HG03439 (cell line): ENCODE data around the gene CSPG4.
"Not testable (repeated sequence)": the region's sequence is repeated elsewhere in the genome, so short reads cannot be mapped to it uniquely, and the experiment has no call there.

Experiments
- ATAC-seq: cut with Tn5 transposase; IDR thresholded peaks from one replicate; pipeline ENCODE4 v1.9.1; 2021; ENCODE audit warnings: mild to moderate bottlenecking, moderate library complexity; ENCODE audit not compliant: unreplicated experiment

CSPG4 gene

DNA sequence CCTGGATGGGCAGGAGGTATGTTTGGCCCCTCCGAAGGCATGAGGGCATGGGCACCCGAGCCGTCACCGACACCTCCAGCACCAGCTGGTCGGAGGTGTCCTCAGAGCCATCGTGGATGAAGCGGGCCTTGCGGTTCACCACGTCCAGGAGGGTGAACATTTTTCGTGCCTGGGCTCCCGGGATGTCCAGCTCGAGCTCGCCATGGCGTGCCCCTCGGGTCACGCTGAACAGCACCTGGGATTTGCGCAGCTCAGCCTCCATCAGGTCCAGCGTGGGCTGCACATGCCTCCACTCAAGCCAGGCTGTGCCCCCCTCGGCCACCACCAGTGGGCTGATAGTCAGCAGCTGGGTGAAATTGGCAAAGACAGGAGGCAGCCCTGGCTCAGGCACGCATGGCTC lies 23.2 kb downstream of the CSPG4 start:
- not testable (repeated sequence) for ATAC-seq

GRCh38 chr15:75688831-75689230 lies 23.8 kb downstream of the CSPG4 start:
- no peak for ATAC-seq

- no peak for ATAC-seq
Measured at GRCh38 chr15:75688278-75688557, 24.4 kb downstream of the CSPG4 start.

DNA sequence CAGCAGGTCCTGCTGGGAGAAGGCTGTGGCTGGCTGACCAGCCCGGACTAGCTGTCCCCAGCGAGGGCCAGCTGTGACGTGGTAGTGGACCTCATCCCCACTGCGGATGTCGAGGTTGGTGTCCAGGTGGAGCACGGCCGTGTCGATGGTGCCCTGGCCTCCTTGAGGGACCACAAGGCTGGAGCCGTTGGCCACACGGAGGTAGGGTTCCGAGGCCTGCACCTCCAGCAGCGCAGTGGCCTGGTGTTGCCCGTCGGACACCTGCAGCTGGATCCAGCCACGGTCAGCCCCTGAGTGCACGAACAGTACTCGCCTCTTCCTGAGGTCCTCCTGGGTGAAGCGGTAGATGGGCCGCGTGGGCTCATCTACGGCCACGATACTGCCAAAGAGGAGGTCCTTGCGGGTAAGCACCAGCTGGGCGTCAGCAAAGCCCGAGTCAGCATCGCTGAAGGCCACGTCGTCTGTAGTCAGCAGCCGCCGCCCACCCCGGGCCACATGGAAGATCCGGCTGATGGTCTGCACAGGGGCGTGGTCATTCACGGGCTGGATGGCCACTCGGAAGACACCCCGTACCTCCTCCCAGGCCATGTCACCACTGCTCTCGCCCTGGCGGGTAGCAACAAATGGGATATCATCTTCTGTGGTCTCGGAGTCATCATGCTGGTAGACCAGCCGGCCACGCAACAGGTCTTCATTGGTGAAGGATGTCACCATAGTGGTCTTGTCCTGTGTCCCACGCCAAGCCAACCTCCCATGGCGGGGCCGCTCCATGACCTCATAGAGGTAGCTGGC lies 25.0 kb downstream of the CSPG4 start:
- no peak for ATAC-seq

GRCh38 chr15:75686212-75686642 lies 26.4 kb downstream of the CSPG4 start:
- not testable (repeated sequence) for ATAC-seq

DNA sequence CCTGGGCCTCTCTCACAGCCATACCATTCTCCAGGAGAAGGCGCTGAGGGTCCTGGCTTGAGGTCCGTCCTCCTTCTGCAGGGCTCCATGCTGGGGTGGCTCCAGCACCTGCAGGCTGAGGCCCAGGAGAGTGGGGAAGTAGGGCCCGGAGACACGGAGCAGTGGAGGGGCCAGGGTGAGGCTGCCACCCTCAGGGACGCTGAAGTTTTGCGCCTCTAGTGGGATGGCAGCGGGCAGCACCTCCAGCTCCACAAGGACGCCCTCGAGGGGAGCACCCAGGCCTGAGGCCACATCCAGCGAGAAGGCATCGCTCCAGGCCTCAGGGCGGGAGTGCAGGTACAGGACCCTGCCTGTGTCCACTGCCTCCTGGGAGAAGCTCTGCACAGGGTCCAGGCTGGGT lies 27.5 kb downstream of the CSPG4 start:
- ATAC-seq, result no peak

- ATAC-seq, result no peak
Measured at GRCh38 chr15:75684648-75685047, 28.0 kb downstream of the CSPG4 start.

GRCh38 chr15:75683646-75684312 lies 28.9 kb downstream of the CSPG4 start:
- not testable (repeated sequence) for ATAC-seq

DNA sequence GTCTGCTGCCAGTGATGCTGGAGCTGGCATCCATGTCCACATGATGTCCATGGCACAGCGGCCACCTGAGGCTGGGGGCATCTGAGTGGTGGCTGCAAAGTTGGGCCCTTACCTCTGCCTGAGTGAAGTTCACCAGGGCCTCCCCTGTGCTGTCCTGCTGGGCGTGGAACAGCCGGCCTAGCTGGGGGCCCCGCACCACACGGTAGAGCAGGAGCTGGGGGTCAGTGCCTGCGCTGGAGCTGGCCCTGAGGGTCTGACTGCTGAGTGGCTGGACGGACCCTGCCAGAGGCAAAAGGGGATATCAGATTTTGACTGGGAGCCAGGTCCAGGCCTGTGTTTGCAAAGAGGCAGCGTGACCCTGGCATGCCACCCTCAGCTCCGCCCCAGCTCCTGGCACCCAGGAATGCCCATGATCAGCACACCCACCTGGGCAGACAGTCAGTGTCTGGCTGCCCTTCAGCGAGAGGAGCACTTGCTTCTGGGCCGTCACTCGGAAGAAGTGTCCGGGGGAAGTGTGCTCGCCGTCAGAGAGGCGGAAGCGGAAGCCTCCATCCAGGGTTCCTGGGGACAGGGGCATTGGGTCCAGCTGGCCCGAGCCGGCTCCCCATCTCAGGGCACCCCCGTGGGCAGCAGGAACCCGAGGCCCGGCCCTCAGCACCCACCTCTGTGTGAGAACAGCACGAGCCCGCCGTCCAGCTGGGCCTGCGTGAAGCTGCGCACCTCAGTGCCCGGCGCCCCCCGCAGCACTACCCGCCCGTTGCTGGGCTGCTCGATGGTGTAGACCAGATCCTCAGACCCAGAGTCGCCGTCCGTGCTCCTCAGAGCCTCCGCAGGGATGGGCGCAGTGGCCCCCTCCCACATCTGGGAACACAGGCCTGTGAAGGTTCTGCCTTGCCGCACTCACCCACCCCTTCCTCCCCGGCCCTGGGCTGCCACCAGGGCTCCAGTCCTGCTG lies 30.2 kb downstream of the CSPG4 start:
- no peak for ATAC-seq

DNA sequence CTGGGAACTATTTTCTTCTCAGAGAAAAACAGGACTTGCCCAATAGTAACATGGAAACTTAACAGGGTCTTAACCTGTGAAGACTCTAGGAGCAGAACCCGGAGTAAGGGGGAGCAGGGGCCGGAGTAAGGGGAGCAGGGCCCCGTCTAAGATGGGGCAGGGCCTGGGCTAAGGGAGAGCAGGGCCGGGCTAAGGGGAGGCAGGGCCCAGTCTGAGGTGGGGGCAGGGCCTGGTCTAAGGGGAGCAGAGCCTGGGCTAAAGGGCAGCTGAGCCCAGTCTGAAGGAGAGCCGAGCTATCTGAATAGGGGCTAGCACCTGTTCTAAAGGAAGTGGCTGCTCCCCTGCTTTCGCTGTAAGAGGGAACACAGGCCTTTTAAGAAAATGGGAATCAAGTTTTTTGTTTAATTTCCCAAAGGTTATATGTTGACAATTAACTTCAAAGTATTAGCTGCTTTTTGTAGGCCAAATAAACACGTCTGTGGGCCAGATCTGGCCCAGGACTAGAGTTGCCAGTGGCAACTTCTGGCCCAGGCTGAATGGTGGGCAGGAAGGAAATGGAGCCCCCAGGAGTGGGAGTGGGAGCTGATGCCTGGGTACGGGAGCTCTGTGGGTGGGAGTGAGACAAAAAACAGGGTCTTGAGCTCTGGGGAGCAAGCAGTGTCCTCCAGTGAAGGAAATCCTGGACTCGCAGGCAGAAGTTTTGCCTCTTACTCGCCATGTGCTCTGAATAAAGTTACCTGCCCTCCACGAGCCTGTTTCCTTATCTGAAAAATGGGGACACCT lies 32.5 kb downstream of the CSPG4 start:
- no peak for ATAC-seq

DNA sequence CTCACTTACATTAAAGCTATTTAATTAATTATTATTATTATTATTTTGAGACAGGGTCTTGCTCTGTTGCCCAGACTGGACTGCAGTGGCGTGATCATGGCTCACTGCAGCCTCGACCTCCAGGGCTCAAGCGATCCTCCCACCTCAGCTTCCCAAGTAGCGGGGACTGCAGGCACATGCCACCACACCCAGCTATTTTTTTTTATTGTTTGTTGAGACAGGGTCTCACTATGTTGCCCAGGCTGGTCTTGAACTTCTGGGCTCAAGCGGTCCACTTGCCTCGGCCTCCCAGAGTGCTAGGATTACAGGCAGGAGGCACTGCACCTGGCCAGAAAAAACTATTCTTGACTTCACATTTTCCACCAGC lies 34.3 kb downstream of the CSPG4 start:
- not testable (repeated sequence) for ATAC-seq

DNA sequence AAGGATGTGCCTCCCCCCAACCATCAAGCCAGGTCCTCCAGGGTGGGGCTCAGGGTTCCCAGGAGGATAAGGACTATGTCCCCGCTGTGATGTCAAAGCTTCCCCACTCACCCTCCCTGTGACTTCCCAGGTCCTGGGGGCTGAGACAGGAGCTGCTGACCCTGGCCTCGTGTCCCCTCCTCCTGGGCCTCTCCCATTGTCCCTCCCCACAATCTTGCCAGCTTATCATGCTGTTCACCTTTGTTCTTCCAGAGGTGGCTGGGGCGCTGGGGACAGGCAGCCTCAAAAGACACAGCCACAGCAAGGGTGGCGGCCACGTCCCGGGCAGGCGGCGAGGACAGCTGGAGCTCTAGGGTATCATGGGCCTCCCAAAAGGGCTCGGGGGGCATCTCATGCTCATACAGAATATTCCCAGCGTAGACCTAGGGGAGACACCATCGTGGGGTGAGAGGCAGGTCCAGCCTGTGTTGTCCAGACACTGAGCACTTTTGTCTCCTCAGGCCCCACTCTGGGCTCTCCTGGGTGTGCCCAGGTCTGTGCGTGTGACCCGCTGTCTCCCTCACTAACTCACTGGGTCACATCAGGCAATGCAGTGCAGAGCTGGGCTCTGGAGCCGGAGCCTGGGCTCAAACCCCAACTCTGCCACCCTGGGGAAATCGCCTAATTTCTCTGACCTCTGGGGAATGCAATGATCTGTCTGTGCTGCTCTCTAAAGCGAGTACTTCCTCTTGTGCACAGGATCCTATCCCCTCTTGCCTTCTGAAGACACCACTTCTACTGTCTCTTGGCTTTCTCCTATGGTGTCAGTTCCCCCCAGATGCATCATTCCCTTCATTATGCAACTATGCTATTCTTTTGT lies 35.0 kb downstream of the CSPG4 start:
- no peak for ATAC-seq

GRCh38 chr15:75676688-75677464 lies 35.8 kb downstream of the CSPG4 start:
- no peak for ATAC-seq

- ATAC-seq, result no peak
Measured at GRCh38 chr15:75675579-75676404, 36.9 kb downstream of the CSPG4 start.

DNA sequence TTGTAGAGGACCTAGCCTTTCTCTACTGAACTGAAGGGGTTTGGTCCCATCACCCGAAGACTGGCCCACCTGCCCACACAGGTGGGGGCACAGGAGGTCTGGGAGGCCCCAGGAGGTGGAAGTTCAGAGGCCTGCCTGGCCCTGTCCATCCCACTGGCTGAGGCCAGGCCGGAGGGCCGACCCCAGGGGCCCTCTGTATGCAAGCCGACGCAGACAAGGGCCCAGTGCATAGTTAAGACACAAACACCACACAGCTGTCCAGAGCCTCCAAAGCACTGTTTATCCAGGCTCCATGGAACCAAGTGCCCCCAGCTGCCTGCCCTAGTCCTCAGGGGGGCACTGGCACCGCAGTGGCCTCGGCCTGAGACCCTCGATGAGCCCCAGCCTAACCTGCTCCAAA lies 38.3 kb downstream of the CSPG4 start:
- ATAC-seq, result no peak

- no peak for ATAC-seq
Measured at GRCh38 chr15:75673426-75674235, 39.0 kb downstream of the CSPG4 start.

DNA sequence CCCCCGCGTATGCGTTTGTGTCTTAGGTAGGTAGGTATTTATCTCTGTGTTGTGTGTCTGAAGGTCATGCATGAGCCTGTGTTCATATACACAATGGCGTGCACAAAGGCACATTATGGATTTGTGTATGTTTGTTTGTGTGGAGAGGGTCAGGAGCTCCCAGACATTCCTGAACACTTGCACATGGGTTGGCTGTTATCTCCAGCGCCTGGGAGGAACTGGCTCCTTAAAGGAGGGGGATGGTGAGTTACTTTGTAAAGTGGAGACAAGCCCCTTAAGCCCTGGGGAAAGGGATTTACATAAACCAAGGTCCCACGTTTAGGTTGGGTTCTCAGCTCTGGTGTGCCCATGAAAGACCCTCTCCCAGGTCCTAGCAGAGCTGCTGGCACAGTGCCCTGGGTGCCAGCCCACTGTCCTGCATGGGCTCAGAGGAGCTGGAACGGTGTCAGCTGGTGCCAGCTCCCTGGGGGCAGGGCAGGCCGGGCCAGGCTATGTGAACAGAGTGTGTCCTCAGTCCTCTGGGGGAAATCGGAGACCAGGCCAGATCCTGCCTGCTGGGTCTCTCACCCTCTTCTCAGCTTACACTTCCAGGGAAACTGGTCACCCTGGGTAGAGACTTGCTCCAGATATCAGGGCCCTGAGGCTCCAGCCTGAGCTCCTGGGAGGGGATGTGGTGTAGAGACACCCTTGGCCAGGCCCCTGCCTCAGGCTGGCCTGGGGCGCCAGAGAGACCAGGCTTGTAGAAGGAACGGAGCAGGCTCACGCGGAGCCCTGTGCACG lies 39.8 kb downstream of the CSPG4 start:
- no peak for ATAC-seq
